HepG2 (cell line): ENCODE measurements around the gene ANO4. TPM values are rescaled to one million over a fixed set of nuclear protein-coding genes. Genes with fewer than 3 reads are reported as not detected.
A peak's percentile ranks its signal among the peaks of the same experiment; 100 is the strongest.

Source experiments
- ATAC-seq: fragments of 200-7000 bp; cut with Tn5 transposase; 3 replicates; pipeline ENCODE4 v1.9.1; 2020; ENCODE audit warnings: mild to moderate bottlenecking, moderate library complexity
- BruUV-seq: library from RNA; stranded (reverse); fragments of 400-500 nt; replicated peaks from 2 replicates; lab custom pipeline; 2021; lab: Mats Ljungman, UMichigan
- CTCF ChIA-PET: fragments of 300-600 bp; formaldehyde crosslinking; extraction: SDS; loops from one replicate; lab custom pipeline; 2021; ENCODE audit warnings: low total read pairs, inconsistent platforms, low intra/inter-chr PET ratio; lab: Yijun Ruan, JAX
- POLR2A ChIA-PET: fragments of 350-600 bp; sonication (Branson Sonifier 250); formaldehyde crosslinking; loops from one replicate; lab custom pipeline; 2020; ENCODE audit warnings: antibody characterized with exemption, inconsistent platforms; lab: Yijun Ruan, JAX
- DNase-seq: peaks from one replicate; pipeline ENCODE4 v3.0.0-alpha.2; 2015; ENCODE audit warnings: low spot score
- FAIRE-seq: peaks from 3 replicates; lab custom pipeline; 2011; peaks lifted over from hg19 to GRCh38; lab: Jason Lieb, UNC
- H2AFZ ChIP-seq: one replicate; pipeline ENCODE4 v1.6.1; 2011; ENCODE audit warnings: low read length, inconsistent platforms
- H3K27ac ChIP-seq: fragments of 300-600 bp; 3 replicates; pipeline ENCODE4 v1.8.0; 2011; ENCODE audit warnings: mixed run types, mild to moderate bottlenecking, mixed read lengths, low read length, inconsistent platforms; ENCODE audit not compliant: insufficient read depth; ENCODE audit errors: extremely low read length
- H3K27me3 ChIP-seq, 2 experiments: fragments of 200-600 bp in 1 of 2; 2 replicates in 1 of 2; 3 replicates in 1 of 2; pipeline versions ENCODE4 v1.6.0 to v1.8.0; 2011; ENCODE audit warnings: low read length in 2 of 2, mild to moderate bottlenecking in 2 of 2, moderate library complexity in 2 of 2, inconsistent platforms in 1 of 2; ENCODE audit not compliant: insufficient read depth in 2 of 2, control insufficient read depth in 1 of 2
- H3K36me3 ChIP-seq, 2 experiments: fragments of 200-600 bp in 1 of 2; replicated peaks in 1 of 2; 2 replicates in 1 of 2; 3 replicates in 1 of 2; pipeline versions ENCODE4 v1.5.1 to v1.8.0; 2011; ENCODE audit warnings: low read length in 2 of 2, inconsistent platforms in 1 of 2; ENCODE audit not compliant: insufficient read depth in 2 of 2, control insufficient read depth in 1 of 2
- H3K4me1 ChIP-seq: 2 replicates; pipeline ENCODE4 v1.5.1; 2012; ENCODE audit warnings: low read length, inconsistent platforms; ENCODE audit not compliant: insufficient read depth
- H3K4me2 ChIP-seq: 2 replicates; pipeline ENCODE4 v1.6.0; 2011; ENCODE audit warnings: low read depth, low read length, inconsistent platforms
- H3K4me3 ChIP-seq, 3 experiments: fragments of 200-600 bp in 1 of 3; sonication (generic), shearing (Covaris generic) in 1 of 3; replicated peaks in 1 of 3; 2 replicates each; pipeline ENCODE4 v1.5.1; 2011 to 2016; ENCODE audit warnings: low read length in 3 of 3, inconsistent platforms in 2 of 3, low read depth in 2 of 3, mild to moderate bottlenecking in 2 of 3, control low read depth in 1 of 3, mixed read lengths in 1 of 3; ENCODE audit not compliant: insufficient read depth in 1 of 3
- H3K79me2 ChIP-seq: one replicate; pipeline ENCODE4 v1.6.1; 2011; ENCODE audit warnings: low read length, inconsistent platforms; ENCODE audit not compliant: insufficient read depth
- H3K9ac ChIP-seq: 2 replicates; pipeline ENCODE4 v1.6.0; 2011; ENCODE audit warnings: mild to moderate bottlenecking, low read depth, low read length, inconsistent platforms; ENCODE audit not compliant: insufficient read depth
- H3K9me3 ChIP-seq: 2 replicates; pipeline ENCODE4 v1.5.1; 2012; ENCODE audit warnings: mild to moderate bottlenecking, low read length
- H4K20me1 ChIP-seq: 2 replicates; pipeline ENCODE4 v1.6.0; 2011; ENCODE audit warnings: inconsistent platforms, mild to moderate bottlenecking, low read length, moderate library complexity; ENCODE audit not compliant: insufficient read depth
- ATF7 ChIP-seq, 2 experiments: fragments of 450-650 bp in 1 of 2; sonication (generic) in 1 of 2; formaldehyde crosslinking in 1 of 2; IDR thresholded peaks; 2 replicates each; pipeline versions ENCODE4 v1.4.0 to v1.6.1; 2016 to 2020; ENCODE audit warnings: antibody characterized with exemption in 1 of 2, mild to moderate bottlenecking in 1 of 2, missing genetic modification reagents in 1 of 2
- ATM ChIP-seq: fragments of 450-650 bp; IDR thresholded peaks from 2 replicates; pipeline ENCODE4 v1.7.1; 2017; ENCODE audit warnings: mild to moderate bottlenecking, borderline replicate concordance
- CREB1 ChIP-seq, 2 experiments: fragments of 450-650 bp in 1 of 2; IDR thresholded peaks; 2 replicates each; pipeline ENCODE4 v1.6.1; 2016 to 2017; ENCODE audit warnings: control low read depth in 1 of 2, mild to moderate bottlenecking in 1 of 2, missing compliant biosample characterization in 1 of 2, missing genetic modification characterization in 1 of 2
- DRAP1 ChIP-seq: IDR thresholded peaks from 2 replicates; pipeline ENCODE4 v1.6.1; 2016; ENCODE audit warnings: missing genetic modification reagents, missing compliant biosample characterization
- HDAC2 ChIP-seq: sonication (generic); formaldehyde crosslinking; IDR thresholded peaks from 2 replicates; pipeline ENCODE4 v1.4.0; 2020; ENCODE audit warnings: missing genetic modification reagents
- HOXA9 ChIP-seq: sonication (generic); formaldehyde crosslinking; IDR thresholded peaks from 2 replicates; pipeline ENCODE4 v1.8.1; 2022; ENCODE audit warnings: missing genetic modification reagents, mild to moderate bottlenecking, moderate library complexity, borderline replicate concordance
- IRF2 ChIP-seq: IDR thresholded peaks from 2 replicates; pipeline ENCODE4 v1.6.1; 2018; ENCODE audit warnings: missing genetic modification reagents, missing compliant biosample characterization
- KLF11 ChIP-seq: IDR thresholded peaks from 2 replicates; pipeline ENCODE4 v1.6.1; 2016; ENCODE audit warnings: missing compliant biosample characterization
- MAX ChIP-seq: IDR thresholded peaks from 2 replicates; pipeline ENCODE4 v1.6.1; 2012; ENCODE audit warnings: inconsistent platforms
- MBNL3 ChIP-seq: fragments of 250-450 bp; sonication (Bioruptor Pico); conservative IDR thresholded peaks from 2 replicates; pipeline ENCODE4 v1.8.0; 2022; ENCODE audit warnings: mild to moderate bottlenecking, inconsistent platforms
- MED13 ChIP-seq: sonication (generic); formaldehyde crosslinking; IDR thresholded peaks from 2 replicates; pipeline ENCODE4 v1.5.0; 2020; ENCODE audit warnings: missing genetic modification reagents
- NFIB ChIP-seq: sonication (generic); formaldehyde crosslinking; IDR thresholded peaks from 2 replicates; pipeline ENCODE4 v1.9.0; 2021; ENCODE audit warnings: missing genetic modification reagents, mild to moderate bottlenecking, borderline replicate concordance
- U2AF2 ChIP-seq: fragments of 200-400 bp; formaldehyde crosslinking; IDR thresholded peaks from 2 replicates; pipeline ENCODE4 v1.6.1; 2017; ENCODE audit warnings: low read depth, mild to moderate bottlenecking, low read length
- ZFP90 ChIP-seq: sonication (generic); formaldehyde crosslinking; IDR thresholded peaks from 2 replicates; pipeline ENCODE4 v1.8.0; 2022; ENCODE audit warnings: missing genetic modification reagents, mild to moderate bottlenecking, inconsistent platforms, borderline replicate concordance
- ZNF253 ChIP-seq: sonication (generic); formaldehyde crosslinking; IDR thresholded peaks from 2 replicates; pipeline ENCODE4 v1.8.0; 2022; ENCODE audit warnings: mild to moderate bottlenecking, missing genetic modification reagents, borderline replicate concordance
- ZNF317 ChIP-seq: sonication (generic); formaldehyde crosslinking; IDR thresholded peaks from 2 replicates; pipeline ENCODE4 v1.5.0; 2020; ENCODE audit warnings: mild to moderate bottlenecking, missing genetic modification reagents
- ZNF564 ChIP-seq: sonication (generic); formaldehyde crosslinking; IDR thresholded peaks from 2 replicates; pipeline ENCODE4 v1.8.1; 2023; ENCODE audit warnings: mild to moderate bottlenecking, missing genetic modification reagents
- WGBS: methylation state at CpG from one replicate; pipeline ENCODE4 v1.1.6; 2017; ENCODE audit warnings: low lambda C conversion rate; 5-methylcytosine and 5-hydroxymethylcytosine counted together
- in situ Hi-C: cut with HindIII; loops from 2 replicates; pipeline ENCODE4 v1.10.0; 2017; ENCODE audit warnings: low pct_unique_long_range_greater_than_20kb; ENCODE audit not compliant: extremely low pct_ligation_motif_present
- intact Hi-C: fragments of 100-400 bp; cut with micrococcal nuclease; formaldehyde crosslinking; loops from one replicate; pipeline ENCODE4 v1.10.0; 2022; ENCODE audit not compliant: unreplicated experiment
- polyA plus RNA-seq, 8 experiments: library from polyadenylated mRNA; depleted of rRNA in 3 of 8; stranded (reverse) in 7 of 8; unstranded in 1 of 8; fragments of >200 nt; fragmentation: Illumina TruSeq in 4 of 8; extraction: Trizol in 4 of 8; gene quantifications; 2 replicates each; pipeline versions ENCODE4 v1.2.1 to v1.2.3, GENCODE V29; 2011 to 2016; ENCODE audit warnings: low read depth in 4 of 8, missing spikeins in 1 of 8, mixed read lengths in 1 of 8; ENCODE audit not compliant: insufficient read depth in 1 of 8
- total RNA-seq, 5 experiments: library from RNA; depleted of rRNA; stranded (reverse); fragments of >200 nt; fragmentation: Illumina TruSeq; extraction: Trizol; gene quantifications; 2 replicates each; pipeline ENCODE4 v1.2.3, GENCODE V29; 2016; ENCODE audit warnings: low read depth in 1 of 5

The ANO4 gene
- total and polyA plus RNA-seq, 2 of the 13 experiments (the other 11 are each of a cell fraction or from before 2014, with no cell fraction given): not detected

- intact Hi-C loops: no loop called here
- H3K27ac ChIP-seq: no peak overlapping the region
- H3K27me3 ChIP-seq: no peaks in the 10 kb centered on the region; a peak in 1 of 5 replicates
- H3K4me2 ChIP-seq: no peak overlapping the region
- no peaks in the 10 kb centered on the region for H3K36me3 ChIP-seq
- under 1% methylated on average over 4 of the region's 4 CpGs for WGBS
- H3K9ac ChIP-seq: no peak overlapping the region
- no peaks in the 10 kb centered on the region for H3K9me3 ChIP-seq
- FAIRE-seq (no peak), ATAC-seq (no peak), DNase-seq (no peak)
- TF ChIP-seq MAX: no peak
- TF ChIP-seq CREB1 (IDR thresholded peaks at IDR 0.05): peak; percentile 84
- no peak for TF ChIP-seq CREB1 (CRISPR knock-in tag; IDR thresholded peaks at IDR 0.05)
- peak; percentile 46; the same call in 1 of the 2 replicates for TF ChIP-seq ATF7 (IDR thresholded peaks at IDR 0.05)
- no peak for TF ChIP-seq ATF7 (CRISPR knock-in tag; IDR thresholded peaks at IDR 0.05)
- no peaks in the 10 kb centered on the region for H3K4me1 ChIP-seq
- no TSS peak for BruUV-seq
- in situ Hi-C loops: no loop called here
- ChIA-PET POLR2A (no interaction called here), CTCF (no interaction called here)
- no peaks in the 10 kb centered on the region for H4K20me1 ChIP-seq
- no peak overlapping the region for H3K4me3 ChIP-seq
- H3K79me2 ChIP-seq: no peaks in the 10 kb centered on the region
- no peak overlapping the region for H2AFZ ChIP-seq
These were observed 68.1 kb downstream of the ANO4 start for GRCh38 chr12:100862676-100863075.

- H3K4me1 ChIP-seq: no peaks in the 10 kb centered on the region
- no peak for ATAC-seq
- no peak for FAIRE-seq
These were observed 69.8 kb downstream of the ANO4 start for GRCh38 chr12:100864366-100864765.

More at GRCh38 chr12:100864366-100864765, 69.8 kb downstream of the ANO4 start:
- in situ Hi-C loops: no loop called here
- Histone ChIP-seq H3K27ac (no peak overlapping the region), H3K9ac (no peak overlapping the region), H2AFZ (no peak overlapping the region), H3K4me2 (no peak overlapping the region), H3K79me2 (no peaks in the 10 kb centered on the region), H3K9me3 (no peaks in the 10 kb centered on the region), H3K36me3 (no peaks in the 10 kb centered on the region), H4K20me1 (no peaks in the 10 kb centered on the region), H3K4me3 (no peak overlapping the region), H3K27me3 (no peaks in the 10 kb centered on the region; a peak in 1 of 5 replicates)
- 24% methylated on average over 6 of the region's 6 CpGs for WGBS
- no peak for DNase-seq
- intact Hi-C loops: no loop called here
- no peak for TF ChIP-seq DRAP1 (CRISPR knock-in tag)
- TF ChIP-seq HOXA9 (CRISPR knock-in tag): no peak
- no peak for TF ChIP-seq MBNL3
- TF ChIP-seq NFIB (CRISPR knock-in tag): no peak
- TF ChIP-seq U2AF2: no peak
- TF ChIP-seq MED13 (CRISPR knock-in tag): no peak
- no peak for TF ChIP-seq KLF11 (CRISPR knock-in tag)
- TF ChIP-seq IRF2 (CRISPR knock-in tag): no peak
- no peak for TF ChIP-seq ATM
- no peak for TF ChIP-seq ZNF564 (CRISPR knock-in tag)
- TF ChIP-seq ZFP90 (CRISPR knock-in tag): no peak
- TF ChIP-seq ZNF317 (CRISPR knock-in tag): no peak
- TF ChIP-seq HDAC2 (CRISPR knock-in tag): no peak
- no peak for TF ChIP-seq ZNF253 (CRISPR knock-in tag)
- ChIA-PET CTCF (no interaction called here), POLR2A (no interaction called here)
- BruUV-seq: no TSS peak
